ENCODE data around the gene ANK2.

ANK2 gene

DNA sequence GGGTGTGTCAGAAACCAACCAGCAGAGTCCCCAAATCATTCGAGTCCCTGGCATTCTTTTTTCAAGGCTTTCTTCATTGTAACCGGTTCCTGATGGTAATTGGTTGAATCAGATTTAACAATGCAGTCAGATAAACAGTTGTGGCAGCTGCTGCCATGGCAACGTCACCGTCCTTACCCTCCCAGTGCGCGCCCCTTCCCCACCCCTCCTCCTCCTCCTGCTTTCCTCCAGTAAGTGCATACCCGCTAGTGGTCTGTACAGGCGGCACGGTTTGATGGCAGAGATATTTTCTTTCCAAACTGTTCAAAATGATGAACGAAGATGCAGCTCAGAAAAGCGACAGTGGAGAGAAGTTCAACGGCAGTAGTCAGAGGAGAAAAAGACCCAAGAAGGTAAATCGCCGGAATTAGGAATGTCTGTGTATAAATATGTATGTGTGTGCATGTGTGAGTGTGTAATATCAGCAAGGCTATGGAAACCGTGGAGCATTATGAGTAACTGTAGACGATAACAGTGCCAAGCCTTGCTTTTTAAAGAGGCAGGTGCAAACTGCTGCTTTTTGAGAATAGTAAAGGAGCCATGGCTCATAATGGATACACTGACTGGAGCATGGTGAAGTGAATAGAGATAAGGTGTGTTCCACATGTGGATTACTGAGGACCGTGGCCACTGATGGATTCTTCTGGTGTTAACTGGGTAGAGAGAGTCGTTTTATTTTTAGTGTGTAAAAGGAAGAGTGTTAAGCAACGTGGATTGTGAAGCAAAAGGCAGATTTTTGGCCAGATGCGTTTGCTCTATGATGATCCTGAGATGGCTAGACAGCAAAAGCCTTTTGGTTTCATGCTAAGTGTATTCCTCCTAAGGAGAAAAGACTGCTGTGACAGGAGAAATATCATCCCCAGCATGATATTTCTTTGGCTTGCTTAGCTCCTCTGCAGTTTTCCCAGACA, at the start of gene ANK2:
Gene ANK2 (plus strand): TSS at position 233 of the 950 bp plus-strand sequence. CDS start 76 bp downstream, at position 309.
- no peak for DNase-seq (ENCODE audit: low read depth)

- no peak for DNase-seq (ENCODE audit: low read depth)
These were observed 45.6 kb upstream of the ANK2 start for GRCh38 chr4:113003841-113004240.

- no peak for DNase-seq (ENCODE audit: low read depth)
These were observed 44.8 kb upstream of the ANK2 start for GRCh38 chr4:113004655-113005054.

DNA sequence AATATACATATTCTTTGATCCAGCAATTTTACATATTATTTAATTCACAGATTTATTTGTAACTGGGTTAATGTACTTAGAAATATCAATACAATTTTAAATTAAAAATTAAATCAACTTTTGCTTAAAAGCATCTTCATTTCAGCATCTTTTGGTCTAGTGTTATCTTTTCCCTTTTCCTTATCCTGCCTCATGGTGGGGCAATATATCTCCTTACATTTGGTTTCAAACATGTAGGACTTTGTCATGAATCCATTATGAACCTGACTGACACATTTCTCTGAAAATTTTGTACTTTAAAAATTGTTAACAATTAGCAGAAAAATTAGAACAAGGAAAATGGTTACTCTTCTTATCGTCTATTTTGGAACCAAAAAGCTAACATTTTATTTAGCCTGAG, 42.8 kb upstream of the ANK2 start:
- DNase-seq (ENCODE audit: low read depth): no peak

DNA sequence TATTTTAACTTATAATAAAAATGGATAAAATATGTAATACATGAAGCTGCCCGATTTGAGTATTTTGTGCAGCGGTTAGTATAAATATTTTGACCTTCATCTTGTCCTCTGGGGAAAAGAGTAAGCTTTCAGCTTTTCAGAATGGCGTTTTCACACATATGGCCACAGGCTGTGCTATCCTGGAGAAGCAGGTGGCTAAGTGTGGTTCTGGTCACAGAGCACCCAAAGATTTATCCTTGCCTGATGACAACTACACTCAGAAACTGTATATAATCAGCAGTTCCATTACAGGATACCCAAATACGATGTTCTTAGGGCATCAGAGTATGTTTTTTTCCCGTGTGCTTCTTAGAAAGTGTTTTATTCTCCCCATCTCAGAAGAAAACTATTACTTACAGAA, 42.3 kb upstream of the ANK2 start:
- DNase-seq (ENCODE audit: low read depth): no peak

DNA sequence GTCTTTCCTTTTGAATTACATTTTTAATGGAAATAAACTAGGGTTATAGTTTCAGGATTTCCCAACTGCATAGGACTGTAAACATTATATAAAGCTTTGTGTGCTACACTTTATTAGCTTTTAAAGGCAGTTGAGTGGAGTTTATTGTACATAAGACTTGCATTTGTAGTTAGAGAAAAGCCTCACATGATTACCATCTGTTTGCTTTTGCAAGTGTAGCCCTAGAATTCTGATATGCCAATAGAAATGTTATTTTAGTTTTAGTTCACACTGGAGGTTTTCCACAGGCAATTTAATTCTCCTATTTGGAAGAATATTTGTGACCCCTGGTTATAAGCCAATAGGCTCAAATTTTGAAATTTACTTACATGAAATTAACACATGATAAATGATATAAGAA, 41.3 kb upstream of the ANK2 start:
- no peak for DNase-seq (ENCODE audit: low read depth)

DNA sequence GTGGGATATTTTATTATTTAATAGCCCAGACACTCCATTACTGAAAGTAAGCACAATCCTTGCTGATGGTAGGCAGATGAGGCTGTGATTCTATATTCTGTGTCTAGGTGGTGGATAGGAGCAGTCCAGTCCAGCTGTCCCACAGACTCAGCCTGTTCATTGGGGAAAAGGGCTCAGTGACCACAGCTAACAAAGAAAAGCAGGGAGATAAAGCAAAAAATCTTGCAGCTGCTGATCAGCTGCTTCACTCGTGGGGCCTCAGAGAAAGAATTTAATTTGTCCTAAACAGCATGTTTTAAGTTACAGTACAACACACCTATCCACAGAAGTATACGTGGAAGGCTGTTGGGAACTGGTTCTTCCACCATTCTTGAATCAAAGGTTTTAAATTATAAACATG, 40.7 kb upstream of the ANK2 start:
- no peak for DNase-seq (ENCODE audit: low read depth)

DNA sequence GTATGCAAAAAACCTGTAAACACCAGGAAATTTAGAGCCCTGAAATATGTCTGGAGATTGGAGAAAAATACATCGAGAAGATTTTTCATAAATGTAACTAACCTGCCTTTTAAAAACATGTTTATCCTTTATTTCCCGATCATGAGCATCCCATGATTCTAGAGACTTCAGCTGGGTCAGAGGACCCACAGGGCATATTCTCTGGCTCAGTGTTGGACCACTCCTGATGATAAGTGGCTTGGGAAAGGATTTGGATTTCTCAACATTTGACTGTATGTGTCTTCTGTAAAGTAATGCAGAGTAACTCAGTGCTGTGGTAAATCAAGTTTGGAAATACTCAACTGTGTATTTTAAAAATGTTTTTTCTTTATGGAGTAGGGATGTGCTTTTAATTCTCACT, 40.0 kb upstream of the ANK2 start:
- no peak for DNase-seq (ENCODE audit: low read depth)

DNA sequence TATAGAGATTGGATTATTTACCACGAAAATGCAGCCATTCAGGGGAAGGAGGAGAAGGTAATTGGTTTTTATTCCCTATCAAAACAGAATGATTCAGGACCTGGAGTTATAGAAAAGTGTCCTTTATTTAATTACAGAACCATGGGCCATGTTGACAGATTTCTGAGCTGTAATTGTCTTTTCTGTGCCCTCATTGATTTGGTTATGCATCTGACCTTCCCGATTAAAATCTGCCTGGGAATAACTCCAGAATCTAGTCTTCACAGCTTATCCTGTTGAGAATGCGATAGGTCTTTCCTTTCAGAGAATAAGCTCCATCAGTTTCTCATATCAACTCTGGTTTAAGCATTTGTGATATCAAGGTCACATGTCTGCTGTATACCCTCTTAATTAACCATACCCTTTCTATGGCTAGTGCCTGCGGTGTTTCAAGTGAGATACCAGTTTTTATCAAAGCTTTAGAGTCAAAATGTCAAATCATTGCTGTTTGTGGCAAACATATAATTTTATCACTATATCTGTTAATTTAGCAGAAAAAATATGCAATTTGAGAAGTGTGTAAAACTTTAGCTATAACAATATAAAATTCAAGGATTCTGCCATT, 37.2 kb upstream of the ANK2 start:
- DNase-seq (ENCODE audit: low read depth): no peak

DNA sequence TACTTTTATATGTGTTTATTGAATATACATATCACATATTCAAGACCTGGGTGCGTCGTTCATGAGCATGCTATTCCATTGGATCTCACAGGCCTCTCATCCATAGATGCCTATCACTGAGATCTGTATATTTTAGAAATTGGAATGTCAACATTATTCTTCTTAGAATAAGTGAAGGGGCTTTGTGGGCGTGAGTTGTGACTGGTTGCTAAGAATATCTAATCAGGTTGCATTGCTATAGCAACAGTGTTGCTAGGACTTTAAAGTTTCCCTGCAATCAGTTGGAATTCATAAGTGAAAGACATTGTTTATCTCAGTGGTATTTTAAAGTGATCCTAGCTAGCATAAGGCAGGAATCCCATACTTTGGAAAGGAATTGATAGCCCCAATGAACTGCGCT, 36.7 kb upstream of the ANK2 start:
- DNase-seq (ENCODE audit: low read depth): no peak

GRCh38 chr4:113013751-113014150, 35.7 kb upstream of the ANK2 start:
- DNase-seq (ENCODE audit: low read depth): no peak

- DNase-seq (ENCODE audit: low read depth): no peak
These were observed 33.1 kb upstream of the ANK2 start for GRCh38 chr4:113016377-113016776.

DNA sequence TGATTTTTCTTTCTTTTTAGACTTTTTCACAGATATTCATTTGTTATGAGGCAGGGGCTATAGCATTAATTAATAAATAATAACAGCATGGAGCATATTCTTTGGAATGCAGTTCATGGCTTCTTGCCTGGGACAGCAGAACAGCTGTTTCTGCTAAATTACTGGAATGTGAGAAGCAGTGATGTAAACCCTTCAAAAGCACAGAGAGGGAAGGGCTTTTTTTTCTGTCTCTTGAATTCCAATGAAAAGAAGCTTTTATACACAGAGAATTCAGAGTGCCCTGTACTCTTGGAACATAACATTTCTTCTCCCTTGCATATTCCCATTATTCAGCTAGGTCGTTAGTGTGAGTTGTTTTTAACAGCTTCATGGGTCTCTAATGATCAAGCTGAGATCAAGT, 28.5 kb upstream of the ANK2 start:
- no peak for DNase-seq (ENCODE audit: low read depth)

GRCh38 chr4:113024388-113024787, 25.1 kb upstream of the ANK2 start:
- no peak for DNase-seq (ENCODE audit: low read depth)

DNA sequence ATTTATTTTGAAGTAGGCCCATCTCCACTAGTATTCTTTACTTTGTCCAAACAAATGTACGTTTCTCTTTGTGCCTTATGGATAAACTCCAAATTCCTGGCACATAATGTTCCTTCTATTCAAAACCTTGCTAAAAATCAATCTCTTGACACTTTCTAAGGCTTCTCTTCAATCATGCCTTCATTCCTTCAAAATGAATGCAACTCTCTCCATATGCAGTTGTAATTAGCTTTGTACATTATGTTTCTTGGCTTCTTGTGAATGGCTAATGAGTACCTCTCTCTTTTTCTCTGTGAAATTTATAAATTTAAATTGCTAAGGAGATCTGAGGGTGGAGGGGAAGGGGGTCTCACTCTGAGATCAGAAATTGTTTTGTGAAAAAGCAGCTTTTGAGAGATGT, 24.0 kb upstream of the ANK2 start:
- no peak for DNase-seq (ENCODE audit: low read depth)

DNA sequence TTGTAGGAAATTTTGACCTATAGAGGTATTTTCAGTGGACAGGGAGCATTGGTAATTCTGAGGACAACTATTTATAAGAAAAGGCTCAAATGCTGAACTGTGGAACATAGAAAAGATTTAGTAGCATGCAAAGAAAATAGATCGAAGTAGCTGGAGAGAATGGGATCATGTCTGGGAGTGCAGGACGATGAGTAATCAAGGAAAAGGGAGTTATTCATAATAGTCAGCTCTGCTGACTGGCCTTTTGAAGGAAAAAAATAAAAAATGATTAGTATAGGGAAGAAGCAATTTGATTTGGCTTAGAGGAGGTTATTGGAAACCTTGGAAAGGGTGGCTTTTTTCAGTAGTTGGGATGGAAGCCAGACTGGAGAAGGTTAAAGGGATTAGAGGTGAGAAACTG, 22.9 kb upstream of the ANK2 start:
- no peak for DNase-seq (ENCODE audit: low read depth)

GRCh38 chr4:113028074-113028473, 21.4 kb upstream of the ANK2 start:
- DNase-seq (ENCODE audit: low read depth): no peak

DNA sequence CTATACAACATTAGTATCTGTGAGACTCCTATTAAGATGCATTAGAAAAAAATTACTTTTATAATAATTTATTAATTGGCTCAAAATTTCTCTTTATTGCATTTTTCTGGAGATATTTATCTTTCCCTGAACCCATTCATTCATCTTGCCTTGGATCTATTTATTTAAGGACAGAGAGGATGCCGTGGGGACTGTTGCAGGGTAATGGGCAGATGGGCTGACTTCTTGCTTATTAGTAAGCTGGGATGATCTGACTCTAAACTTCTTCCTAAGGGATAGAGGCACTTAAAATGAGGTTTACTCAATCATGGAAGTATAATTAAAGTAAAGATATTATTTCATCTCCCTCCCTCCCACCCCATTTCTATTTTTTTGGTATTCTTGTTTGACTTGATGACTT, 18.2 kb upstream of the ANK2 start:
- DNase-seq (ENCODE audit: low read depth): no peak

GRCh38 chr4:113040793-113041192, 8.7 kb upstream of the ANK2 start:
- no peak for DNase-seq (ENCODE audit: low read depth)

- DNase-seq (ENCODE audit: low read depth): no peak
These were observed 7.0 kb upstream of the ANK2 start for GRCh38 chr4:113042502-113042901.

GRCh38 chr4:113043591-113043990, 5.9 kb upstream of the ANK2 start:
- no peak for DNase-seq (ENCODE audit: low read depth)

DNA sequence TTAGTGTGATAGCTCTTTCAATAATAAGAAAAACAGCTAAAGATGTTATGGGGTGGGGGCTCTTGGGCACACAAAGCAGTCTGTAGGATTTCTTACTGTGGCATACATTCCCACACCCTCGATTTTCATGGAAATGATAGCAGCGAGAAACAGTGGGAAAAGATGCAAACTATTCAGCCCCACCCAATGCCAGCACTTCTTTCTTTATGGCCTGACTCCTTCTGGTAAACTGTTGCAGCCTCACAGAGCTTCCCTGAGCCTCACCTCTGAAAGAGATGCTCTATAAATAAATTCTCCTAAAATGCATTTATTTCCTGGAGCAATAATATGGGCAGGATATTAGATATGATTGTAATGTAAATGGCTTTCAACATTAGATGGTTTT, 910 bp downstream of the ANK2 start:
- DNase-seq (ENCODE audit: low read depth): no peak

GRCh38 chr4:113050837-113051236, 1.4 kb downstream of the ANK2 start:
- no peak for DNase-seq (ENCODE audit: low read depth)

- no peak for DNase-seq (ENCODE audit: low read depth)
These were observed 1.9 kb downstream of the ANK2 start for GRCh38 chr4:113051361-113051760.
